Measurements from ENCODE around the gene FIBIN. TPM values are rescaled to one million over a fixed set of nuclear protein-coding genes. Genes with fewer than 3 reads are reported as not detected.

The FIBIN gene
- total and polyA plus RNA-seq, 4 donors: 3.8 to 12.9 (median 9.4) TPM

GRCh38 chr11:26992031-26992541 lies 1.8 kb upstream of the FIBIN start:
- Histone ChIP-seq H3K36me3 (ENCODE audit: control insufficient read depth in 4 of 4, insufficient read depth in 4 of 4, low read length in 4 of 4) (no peaks in the 10 kb centered on the region), H3K9ac (ENCODE audit: insufficient read depth in 1 of 2, low read length in 2 of 2) (no peak overlapping the region), H3K4me3 (no peak overlapping the region), H3K27ac (ENCODE audit: low read depth in 1 of 2, low read length in 1 of 2) (peak overlapping the region in 1 of 2 donors; percentile 53), H3K4me1 (ENCODE audit: control insufficient read depth in 5 of 5, insufficient read depth in 5 of 5, low read length in 5 of 5) (peaks cover 0 to 43% (median 18%) of the 10 kb centered on the region in 5 donors), H3K27me3 (ENCODE audit: control insufficient read depth in 3 of 3, insufficient read depth in 3 of 3, low read length in 2 of 3) (peaks cover 0 to 20% (median 0%) of the 10 kb centered on the region in 3 donors), H3K9me3 (ENCODE audit: control insufficient read depth in 4 of 4, insufficient read depth in 3 of 4, low read length in 3 of 4) (peaks cover 0 to 4% (median 0%) of the 10 kb centered on the region in 4 donors)
- WGBS, 2 donors: 54 to 75% methylated on average over 1 of the region's 1 CpG
- ATAC-seq (ENCODE audit: insufficient read depth, low FRiP score) (peak; percentile 30), DNase-seq (peak in 2 of 3 donors; percentile 65 to 84)
- TF ChIP-seq, protein P1, sequence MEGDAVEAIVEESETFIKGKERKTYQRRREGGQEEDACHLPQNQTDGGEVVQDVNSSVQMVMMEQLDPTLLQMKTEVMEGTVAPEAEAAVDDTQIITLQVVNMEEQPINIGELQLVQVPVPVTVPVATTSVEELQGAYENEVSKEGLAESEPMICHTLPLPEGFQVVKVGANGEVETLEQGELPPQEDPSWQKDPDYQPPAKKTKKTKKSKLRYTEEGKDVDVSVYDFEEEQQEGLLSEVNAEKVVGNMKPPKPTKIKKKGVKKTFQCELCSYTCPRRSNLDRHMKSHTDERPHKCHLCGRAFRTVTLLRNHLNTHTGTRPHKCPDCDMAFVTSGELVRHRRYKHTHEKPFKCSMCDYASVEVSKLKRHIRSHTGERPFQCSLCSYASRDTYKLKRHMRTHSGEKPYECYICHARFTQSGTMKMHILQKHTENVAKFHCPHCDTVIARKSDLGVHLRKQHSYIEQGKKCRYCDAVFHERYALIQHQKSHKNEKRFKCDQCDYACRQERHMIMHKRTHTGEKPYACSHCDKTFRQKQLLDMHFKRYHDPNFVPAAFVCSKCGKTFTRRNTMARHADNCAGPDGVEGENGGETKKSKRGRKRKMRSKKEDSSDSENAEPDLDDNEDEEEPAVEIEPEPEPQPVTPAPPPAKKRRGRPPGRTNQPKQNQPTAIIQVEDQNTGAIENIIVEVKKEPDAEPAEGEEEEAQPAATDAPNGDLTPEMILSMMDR (IDR thresholded peaks at IDR 0.05; ENCODE audit: control extremely low read depth, extremely low read depth): no peak

- ATAC-seq (ENCODE audit: insufficient read depth, low FRiP score): no peak
- Histone ChIP-seq H3K4me3 (no peak overlapping the region), H3K4me1 (ENCODE audit: control insufficient read depth in 5 of 5, insufficient read depth in 5 of 5, low read length in 5 of 5) (peaks cover 0 to 32% (median 14%) of the 10 kb centered on the region in 5 donors)
These were observed 751 bp downstream of the FIBIN start for GRCh38 chr11:26994631-26995095.

DNA sequence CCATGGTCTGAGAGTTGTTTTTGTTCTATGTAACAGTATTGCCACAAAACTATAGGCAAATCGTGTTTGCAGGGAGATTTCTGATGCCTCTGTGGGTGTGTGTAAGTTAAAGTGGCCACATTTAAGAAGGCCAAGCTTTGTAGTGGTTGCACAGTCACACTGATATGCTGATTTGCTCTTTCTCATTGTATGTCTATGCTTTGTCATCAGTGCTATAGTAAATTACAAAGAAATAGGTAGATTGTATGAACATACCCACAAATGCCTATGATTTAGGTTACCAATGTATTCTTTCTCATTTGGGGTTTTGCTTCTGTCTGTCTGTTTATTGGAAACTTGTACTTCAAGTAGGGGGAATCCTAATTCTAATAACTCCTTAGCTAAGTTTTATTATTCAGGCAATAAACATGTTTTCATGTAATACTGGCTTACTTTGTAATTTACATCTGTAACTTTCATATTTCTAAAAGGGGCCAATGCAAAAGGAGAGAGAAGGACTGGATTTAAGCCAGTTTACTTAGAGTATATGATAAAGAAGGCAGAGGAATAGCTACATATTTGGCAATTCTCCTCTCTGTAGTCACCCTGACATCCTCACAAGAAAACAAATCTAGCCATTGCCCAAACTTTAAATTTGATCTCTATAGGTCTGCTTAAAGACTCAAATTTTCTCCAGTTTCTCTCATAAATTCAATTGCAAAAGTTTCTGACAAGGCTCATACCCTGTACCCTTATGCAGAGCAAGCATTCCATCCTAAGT lies 2.0 kb downstream of the FIBIN start:
- Histone ChIP-seq H3K27me3 (ENCODE audit: control insufficient read depth in 3 of 3, insufficient read depth in 3 of 3, low read length in 2 of 3) (peaks cover 0 to 24% (median 0%) of the 10 kb centered on the region in 3 donors), H3K4me3 (no peak overlapping the region), H3K4me1 (ENCODE audit: control insufficient read depth in 5 of 5, insufficient read depth in 5 of 5, low read length in 5 of 5) (peaks cover 0 to 32% (median 14%) of the 10 kb centered on the region in 5 donors), H3K36me3 (ENCODE audit: control insufficient read depth in 4 of 4, insufficient read depth in 4 of 4, low read length in 4 of 4) (no peaks in the 10 kb centered on the region), H3K9me3 (ENCODE audit: control insufficient read depth in 4 of 4, insufficient read depth in 3 of 4, low read length in 3 of 4) (peaks cover 0 to 2% (median 0%) of the 10 kb centered on the region in 4 donors), H3K9ac (ENCODE audit: insufficient read depth in 1 of 2, low read length in 2 of 2) (no peak overlapping the region), H3K27ac (ENCODE audit: low read depth in 1 of 2, low read length in 1 of 2) (no peak overlapping the region)
- 21 to 48% methylated on average over 1 of the region's 1 CpG for WGBS, 2 donors
- TF ChIP-seq, protein P1 (IDR thresholded peaks at IDR 0.05; ENCODE audit: control extremely low read depth, extremely low read depth): no peak
- ATAC-seq (ENCODE audit: insufficient read depth, low FRiP score): no peak
- peak in 1 of 3 donors; percentile 49 for DNase-seq

More at GRCh38 chr11:26994631-26995095, 751 bp downstream of the FIBIN start:
- H3K27ac ChIP-seq (ENCODE audit: low read depth in 1 of 2, low read length in 1 of 2): peak overlapping the region in 1 of 2 donors; percentile 41
- WGBS, 2 donors: 54 to 66% methylated on average over 19 of the region's 19 CpGs
- peak overlapping the region in 1 of 2 donors; percentile 61 for H3K9ac ChIP-seq (ENCODE audit: insufficient read depth in 1 of 2, low read length in 2 of 2)
- TF ChIP-seq, protein P1 (IDR thresholded peaks at IDR 0.05; ENCODE audit: control extremely low read depth, extremely low read depth): no peak
- H3K27me3 ChIP-seq (ENCODE audit: control insufficient read depth in 3 of 3, insufficient read depth in 3 of 3, low read length in 2 of 3): peaks cover 0 to 24% (median 0%) of the 10 kb centered on the region in 3 donors
- H3K36me3 ChIP-seq (ENCODE audit: control insufficient read depth in 4 of 4, insufficient read depth in 4 of 4, low read length in 4 of 4): no peaks in the 10 kb centered on the region
- H3K9me3 ChIP-seq (ENCODE audit: control insufficient read depth in 4 of 4, insufficient read depth in 3 of 4, low read length in 3 of 4): peaks cover 0 to 4% (median 0%) of the 10 kb centered on the region in 4 donors
- DNase-seq: peak in 1 of 3 donors; percentile 11

Measured in lung (tissue), 12 donors.